Measurements from ENCODE around the gene UTS2. TPM values are rescaled to one million over a fixed set of nuclear protein-coding genes. Genes with fewer than 3 reads are reported as not detected.

Gene UTS2
- total RNA-seq, 1 experiment from 2014 or later = not detected

DNA sequence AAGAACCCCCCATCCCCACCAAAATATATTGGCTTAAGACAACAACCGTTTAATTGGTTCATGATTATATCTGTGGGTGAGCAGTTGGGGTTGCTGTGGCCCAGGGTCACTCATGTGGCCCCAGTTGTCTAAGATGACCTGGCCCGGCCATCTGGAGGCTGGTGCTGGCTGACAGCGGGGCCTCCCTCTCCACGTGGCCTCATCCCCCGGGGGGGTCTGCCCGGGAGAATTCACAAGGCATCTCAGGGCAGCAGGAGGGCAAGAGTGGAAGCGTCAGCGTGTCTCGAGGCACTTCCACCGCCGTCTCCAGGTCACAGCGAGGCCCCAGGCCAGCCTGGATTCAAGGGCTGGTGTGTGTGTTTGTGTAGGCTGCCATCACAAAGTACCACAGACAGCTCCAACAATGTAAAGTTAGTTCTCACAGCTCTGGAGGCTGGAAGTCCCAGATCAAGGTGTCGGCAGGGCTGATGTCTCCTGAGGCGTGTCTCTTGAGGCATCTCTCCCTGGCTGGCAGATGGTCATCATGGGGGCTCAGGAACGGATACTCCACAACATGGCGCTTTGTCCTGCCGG is 11.0 kb upstream of the UTS2 start:
- no peak for DNase-seq (ENCODE audit: low spot score)

GRCh38 chr1:7862211-7863060 is 9.6 kb upstream of the UTS2 start:
- no peak for DNase-seq (ENCODE audit: low spot score)

DNA sequence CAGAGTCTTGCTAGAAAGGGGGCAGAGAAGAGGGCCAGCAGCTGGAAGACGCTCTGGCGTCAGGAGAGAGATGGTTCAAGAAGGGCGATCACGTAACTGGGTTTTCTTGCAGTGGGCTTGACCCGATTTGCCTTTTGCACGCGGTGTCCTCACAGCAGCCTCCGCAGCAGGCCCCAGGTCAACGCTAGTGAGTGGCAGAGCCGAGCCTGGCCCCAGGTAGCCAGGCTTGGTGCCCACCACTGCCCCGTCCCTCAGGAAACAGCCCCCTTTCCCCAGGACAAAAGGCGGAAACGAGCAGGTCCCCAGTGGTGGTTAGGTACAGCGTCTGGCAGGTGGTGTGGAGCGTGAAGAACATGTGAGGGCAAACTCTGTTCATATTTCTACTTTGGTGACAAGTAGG is 8.6 kb upstream of the UTS2 start:
- no peak for DNase-seq (ENCODE audit: low spot score)

DNA sequence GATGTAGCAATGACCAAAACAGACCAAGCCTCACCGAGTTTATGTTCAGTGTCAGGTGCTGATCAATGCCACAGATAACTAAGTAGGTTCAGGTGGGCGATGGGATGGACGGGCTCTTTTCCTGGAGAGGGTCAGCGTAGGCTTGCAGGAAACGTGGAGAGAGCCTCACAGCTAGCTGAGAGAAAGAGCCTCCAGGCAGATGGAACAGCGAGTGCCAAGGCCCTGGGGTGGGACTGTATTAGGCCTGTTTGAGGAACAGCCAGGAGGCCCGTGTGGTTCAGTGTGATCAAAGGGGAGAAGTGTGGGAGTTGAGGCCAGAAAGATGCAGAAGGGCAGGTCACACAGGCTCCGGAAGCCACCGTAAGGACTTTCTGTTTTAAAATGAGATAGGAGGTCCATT is 7.3 kb upstream of the UTS2 start:
- DNase-seq (ENCODE audit: low spot score) = no peak

- no peak for DNase-seq (ENCODE audit: low spot score)
These were observed 6.5 kb upstream of the UTS2 start for GRCh38 chr1:7859406-7859805.

DNA sequence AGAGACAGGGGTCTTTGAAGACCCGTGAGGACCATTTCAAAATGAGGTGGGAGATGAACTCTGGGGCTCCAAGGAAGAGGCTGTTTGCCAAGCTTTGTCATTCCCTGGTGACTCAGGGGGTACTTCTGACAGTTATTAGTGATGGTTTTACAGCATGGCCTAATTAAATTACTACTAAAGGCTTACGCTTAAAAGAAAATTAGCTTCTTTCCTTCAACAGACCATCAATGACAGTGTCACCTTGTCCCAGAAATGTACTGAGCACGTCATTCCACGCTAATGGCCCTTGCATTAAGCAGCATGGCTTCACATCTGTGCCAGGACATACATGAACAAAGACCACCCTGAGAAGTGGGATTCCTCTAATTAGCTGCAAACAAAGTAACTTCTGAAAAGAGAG is 5.1 kb upstream of the UTS2 start:
- DNase-seq (ENCODE audit: low spot score) = no peak

- DNase-seq (ENCODE audit: low spot score) = no peak
These were observed 4.1 kb upstream of the UTS2 start for GRCh38 chr1:7857000-7857399.

DNA sequence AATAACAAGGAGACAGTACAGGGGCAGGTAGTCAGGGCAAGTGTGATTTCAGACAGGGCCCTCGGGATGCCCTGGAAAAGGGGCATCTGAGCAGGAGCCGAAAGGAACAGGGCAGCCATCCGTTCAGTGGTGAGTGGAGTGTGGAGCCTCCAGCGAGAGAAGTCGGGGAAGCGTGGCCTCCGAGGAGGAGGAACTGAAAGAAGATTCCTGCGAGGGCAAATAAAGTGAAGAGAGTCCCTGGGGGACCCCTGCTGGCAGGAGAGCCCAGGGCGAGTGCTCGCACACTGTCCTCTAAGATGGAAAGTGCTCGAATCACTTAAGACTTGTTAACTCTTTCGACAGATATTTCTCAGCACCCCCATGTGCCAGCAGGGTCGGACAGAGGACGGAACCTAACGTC is 3.5 kb upstream of the UTS2 start:
- peak; percentile 18 for DNase-seq (ENCODE audit: low spot score)

- no peak for DNase-seq (ENCODE audit: low spot score)
These were observed 790 bp upstream of the UTS2 start for GRCh38 chr1:7853684-7854026.

GRCh38 chr1:7850786-7851185 is 2.1 kb downstream of the UTS2 start:
- DNase-seq (ENCODE audit: low spot score) = no peak

GRCh38 chr1:7847599-7847998 is 5.3 kb downstream of the UTS2 start:
- no peak for DNase-seq (ENCODE audit: low spot score)

DNA sequence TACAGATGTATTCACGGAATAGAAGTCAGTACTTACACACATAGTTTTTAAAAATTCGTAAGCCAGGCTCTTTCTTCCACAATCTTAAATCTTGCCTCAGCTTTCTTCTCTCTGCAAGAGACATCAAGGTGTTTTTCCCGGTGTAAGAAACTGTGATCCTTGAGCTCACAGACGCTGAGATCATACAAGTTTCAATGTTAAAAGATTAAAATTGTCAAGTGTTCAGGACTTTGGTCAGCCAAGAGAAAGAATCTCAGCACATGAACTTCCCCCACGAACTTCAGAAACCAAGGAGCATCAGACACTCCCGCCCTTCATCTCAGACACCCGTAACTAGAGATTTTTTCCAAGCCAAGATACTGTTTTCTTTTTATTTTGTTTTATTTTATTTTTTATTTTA is 6.2 kb downstream of the UTS2 start:
- DNase-seq (ENCODE audit: low spot score) = no peak

DNA sequence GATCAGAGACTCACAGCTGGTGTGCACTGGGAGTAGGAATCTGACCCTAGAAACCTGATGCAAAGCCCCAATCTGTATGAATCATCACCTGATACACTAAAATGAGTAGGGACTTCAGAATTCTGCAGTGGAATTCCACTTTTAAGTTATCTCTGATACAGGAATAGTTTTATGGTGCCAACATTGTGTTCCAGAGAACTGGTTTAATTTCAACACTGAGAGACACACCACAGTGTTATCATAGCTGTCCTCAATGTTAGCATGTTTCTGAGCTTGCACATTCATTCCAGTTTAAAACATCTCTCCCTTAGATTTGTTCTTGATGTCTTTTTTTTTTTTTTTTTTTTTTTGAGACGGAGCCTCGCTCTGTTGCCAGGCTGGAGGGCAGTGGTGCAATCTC is 7.1 kb downstream of the UTS2 start:
- no peak for DNase-seq (ENCODE audit: low spot score)

DNA sequence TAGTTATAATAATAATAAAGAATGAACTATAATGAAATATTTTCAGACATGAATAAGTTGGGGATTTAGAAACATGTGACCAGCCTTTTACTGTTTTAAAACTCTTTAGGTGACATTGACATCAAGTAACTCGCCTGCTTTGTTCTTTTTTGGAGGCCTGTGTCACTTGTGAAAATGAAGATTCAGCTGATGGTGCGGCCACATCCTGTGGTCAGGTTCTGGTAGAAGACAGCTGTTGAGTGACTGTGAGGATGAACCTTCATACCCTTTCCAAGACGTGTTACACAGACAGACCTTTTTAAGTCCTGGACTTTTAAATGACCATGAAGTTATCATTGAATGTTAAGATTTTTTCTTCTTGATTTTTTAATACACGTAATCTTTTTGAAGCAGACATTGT is 10.3 kb downstream of the UTS2 start:
- DNase-seq (ENCODE audit: low spot score) = no peak

- DNase-seq (ENCODE audit: low spot score) = no peak
These were observed 13.3 kb downstream of the UTS2 start for GRCh38 chr1:7839526-7839925.

GRCh38 chr1:7838714-7839113 is 14.2 kb downstream of the UTS2 start:
- no peak for DNase-seq (ENCODE audit: low spot score)

- DNase-seq (ENCODE audit: low spot score) = no peak
These were observed 19.8 kb downstream of the UTS2 start for GRCh38 chr1:7833035-7833434.

DNA sequence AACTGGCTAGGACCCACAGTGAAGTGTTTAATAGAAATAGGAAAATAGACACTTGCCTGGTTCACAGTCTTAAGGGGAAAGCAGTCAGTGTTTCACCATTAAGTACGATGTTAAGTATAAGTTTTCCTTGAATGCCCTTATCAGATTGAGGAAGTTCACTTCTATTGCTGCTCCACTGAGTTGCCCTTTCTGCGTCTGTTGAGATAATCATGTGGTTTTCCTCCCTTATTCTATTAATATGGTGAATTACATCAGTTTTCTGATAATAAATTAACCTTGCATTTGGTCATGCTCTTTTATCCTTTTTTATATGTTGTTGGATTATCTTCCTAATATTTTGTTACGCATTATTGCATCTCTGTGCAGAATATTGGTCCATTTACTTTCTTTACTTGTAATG is 21.4 kb downstream of the UTS2 start:
- DNase-seq (ENCODE audit: low spot score) = no peak

GRCh38 chr1:7827126-7827955 is 25.5 kb downstream of the UTS2 start:
- no peak for DNase-seq (ENCODE audit: low spot score)

- DNase-seq (ENCODE audit: low spot score) = no peak
These were observed 26.5 kb downstream of the UTS2 start for GRCh38 chr1:7826363-7826762.

GRCh38 chr1:7824701-7825100 is 28.2 kb downstream of the UTS2 start:
- no peak for DNase-seq (ENCODE audit: low spot score)

DNA sequence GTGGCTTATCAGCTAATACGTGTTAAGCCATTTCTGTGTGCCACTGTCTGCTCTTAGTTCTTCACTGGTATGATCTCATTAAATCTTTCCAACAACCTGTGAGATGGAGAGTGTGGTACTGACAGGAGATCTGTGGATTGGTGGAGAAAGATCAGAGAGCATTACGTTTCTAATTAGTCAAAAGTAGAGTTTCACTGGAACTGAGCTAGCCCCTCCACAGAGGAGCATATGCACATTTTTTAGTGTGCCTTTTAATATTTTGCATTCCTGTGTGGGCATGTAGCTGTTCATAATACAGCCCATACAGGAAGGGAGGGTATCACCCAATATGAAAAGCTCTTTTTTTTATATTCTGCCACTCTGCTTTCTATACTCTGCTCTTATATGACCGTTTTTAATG is 31.6 kb downstream of the UTS2 start:
- no peak for DNase-seq (ENCODE audit: low spot score)
